HepG2 (cell line): ENCODE data around the gene PHKB. TPM values are rescaled to one million over a fixed set of nuclear protein-coding genes. Genes with fewer than 3 reads are reported as not detected.

ENCODE experiments used
- ATAC-seq: fragments of 200-7000 bp; cut with Tn5 transposase; 3 replicates; pipeline ENCODE4 v1.9.1; 2020; ENCODE audit warnings: mild to moderate bottlenecking, moderate library complexity
- BruUV-seq: library from RNA; stranded (reverse); fragments of 400-500 nt; replicated peaks from 2 replicates; lab custom pipeline; 2021; lab: Mats Ljungman, UMichigan
- CTCF ChIA-PET: fragments of 300-600 bp; formaldehyde crosslinking; extraction: SDS; loops from one replicate; lab custom pipeline; 2021; ENCODE audit warnings: low total read pairs, inconsistent platforms, low intra/inter-chr PET ratio; lab: Yijun Ruan, JAX
- POLR2A ChIA-PET: fragments of 350-600 bp; sonication (Branson Sonifier 250); formaldehyde crosslinking; loops from one replicate; lab custom pipeline; 2020; ENCODE audit warnings: antibody characterized with exemption, inconsistent platforms; lab: Yijun Ruan, JAX
- DNase-seq: peaks from one replicate; pipeline ENCODE4 v3.0.0-alpha.2; 2015; ENCODE audit warnings: low spot score
- FAIRE-seq: peaks from 3 replicates; lab custom pipeline; 2011; peaks lifted over from hg19 to GRCh38; lab: Jason Lieb, UNC
- H2AFZ ChIP-seq: one replicate; pipeline ENCODE4 v1.6.1; 2011; ENCODE audit warnings: low read length, inconsistent platforms
- H3K27ac ChIP-seq: fragments of 300-600 bp; 3 replicates; pipeline ENCODE4 v1.8.0; 2011; ENCODE audit warnings: mixed run types, mild to moderate bottlenecking, mixed read lengths, low read length, inconsistent platforms; ENCODE audit not compliant: insufficient read depth; ENCODE audit errors: extremely low read length
- H3K27me3 ChIP-seq, 2 experiments: fragments of 200-600 bp in 1 of 2; 2 replicates in 1 of 2; 3 replicates in 1 of 2; pipeline versions ENCODE4 v1.6.0 to v1.8.0; 2011; ENCODE audit warnings: low read length in 2 of 2, mild to moderate bottlenecking in 2 of 2, moderate library complexity in 2 of 2, inconsistent platforms in 1 of 2; ENCODE audit not compliant: insufficient read depth in 2 of 2, control insufficient read depth in 1 of 2
- H3K36me3 ChIP-seq, 2 experiments: fragments of 200-600 bp in 1 of 2; replicated peaks in 1 of 2; 2 replicates in 1 of 2; 3 replicates in 1 of 2; pipeline versions ENCODE4 v1.5.1 to v1.8.0; 2011; ENCODE audit warnings: low read length in 2 of 2, inconsistent platforms in 1 of 2; ENCODE audit not compliant: insufficient read depth in 2 of 2, control insufficient read depth in 1 of 2
- H3K4me1 ChIP-seq: 2 replicates; pipeline ENCODE4 v1.5.1; 2012; ENCODE audit warnings: low read length, inconsistent platforms; ENCODE audit not compliant: insufficient read depth
- H3K4me2 ChIP-seq: 2 replicates; pipeline ENCODE4 v1.6.0; 2011; ENCODE audit warnings: low read depth, low read length, inconsistent platforms
- H3K4me3 ChIP-seq, 3 experiments: fragments of 200-600 bp in 1 of 3; sonication (generic), shearing (Covaris generic) in 1 of 3; replicated peaks in 1 of 3; 2 replicates each; pipeline ENCODE4 v1.5.1; 2011 to 2016; ENCODE audit warnings: low read length in 3 of 3, inconsistent platforms in 2 of 3, low read depth in 2 of 3, mild to moderate bottlenecking in 2 of 3, control low read depth in 1 of 3, mixed read lengths in 1 of 3; ENCODE audit not compliant: insufficient read depth in 1 of 3
- H3K79me2 ChIP-seq: one replicate; pipeline ENCODE4 v1.6.1; 2011; ENCODE audit warnings: low read length, inconsistent platforms; ENCODE audit not compliant: insufficient read depth
- H3K9ac ChIP-seq: 2 replicates; pipeline ENCODE4 v1.6.0; 2011; ENCODE audit warnings: mild to moderate bottlenecking, low read depth, low read length, inconsistent platforms; ENCODE audit not compliant: insufficient read depth
- H3K9me3 ChIP-seq: 2 replicates; pipeline ENCODE4 v1.5.1; 2012; ENCODE audit warnings: mild to moderate bottlenecking, low read length
- H4K20me1 ChIP-seq: 2 replicates; pipeline ENCODE4 v1.6.0; 2011; ENCODE audit warnings: inconsistent platforms, mild to moderate bottlenecking, low read length, moderate library complexity; ENCODE audit not compliant: insufficient read depth
- BRCA1 ChIP-seq: sonication (generic); formaldehyde crosslinking; IDR thresholded peaks from 2 replicates; pipeline ENCODE4 v1.4.0; 2020; ENCODE audit warnings: missing genetic modification reagents
- CBFB ChIP-seq: sonication (generic); formaldehyde crosslinking; IDR thresholded peaks from 2 replicates; pipeline ENCODE4 v1.4.0; 2020; ENCODE audit warnings: missing genetic modification reagents
- GTF2F1 ChIP-seq: fragments of 150-350 bp; IDR thresholded peaks from 2 replicates; pipeline ENCODE4 v1.6.1; 2014; ENCODE audit warnings: low read length
- ISX ChIP-seq: sonication (generic); formaldehyde crosslinking; conservative IDR thresholded peaks from 2 replicates; pipeline ENCODE4 v1.5.0; 2020; ENCODE audit warnings: missing genetic modification reagents
- MAFK ChIP-seq, 2 experiments: IDR thresholded peaks in 1 of 2; conservative IDR thresholded peaks in 1 of 2; 2 replicates each; pipeline ENCODE4 v1.6.1; 2011; ENCODE audit warnings: improper control_type of control experiment in 2 of 2, low read length in 2 of 2
- MEF2D ChIP-seq: sonication (generic); formaldehyde crosslinking; IDR thresholded peaks from 2 replicates; pipeline ENCODE4 v1.5.1; 2020; ENCODE audit warnings: mild to moderate bottlenecking, missing genetic modification reagents
- NFIB ChIP-seq: sonication (generic); formaldehyde crosslinking; IDR thresholded peaks from 2 replicates; pipeline ENCODE4 v1.9.0; 2021; ENCODE audit warnings: missing genetic modification reagents, mild to moderate bottlenecking, borderline replicate concordance
- POLR2AphosphoS2 ChIP-seq: IDR thresholded peaks from 2 replicates; pipeline ENCODE4 v1.6.1; 2011; ENCODE audit warnings: low read depth, low read length, improper control_type of control experiment
- SMC3 ChIP-seq: IDR thresholded peaks from 2 replicates; pipeline ENCODE4 v1.6.1; 2011; ENCODE audit warnings: low read length, improper control_type of control experiment
- SNAPC2 ChIP-seq: sonication (generic); formaldehyde crosslinking; IDR thresholded peaks from 2 replicates; pipeline ENCODE4 v1.8.1; 2022; ENCODE audit warnings: mild to moderate bottlenecking, missing genetic modification reagents
- TGIF2 ChIP-seq: IDR thresholded peaks from 2 replicates; pipeline ENCODE4 v1.6.1; 2016; ENCODE audit warnings: control low read depth, missing compliant biosample characterization
- ZFYVE20 ChIP-seq: sonication (generic); formaldehyde crosslinking; IDR thresholded peaks from 2 replicates; pipeline ENCODE4 v1.8.0; 2023; ENCODE audit warnings: low read depth, mild to moderate bottlenecking, moderate library complexity, missing genetic modification reagents, borderline replicate concordance
- ZNF10 ChIP-seq: sonication (generic); formaldehyde crosslinking; IDR thresholded peaks from 2 replicates; pipeline ENCODE4 v1.4.0; 2020; ENCODE audit warnings: mild to moderate bottlenecking, low read depth, missing genetic modification reagents, borderline replicate concordance
- ZNF124 ChIP-seq: sonication (generic); formaldehyde crosslinking; IDR thresholded peaks from 2 replicates; pipeline ENCODE4 v1.4.0; 2020; ENCODE audit warnings: missing genetic modification reagents
- ZNF205 ChIP-seq: IDR thresholded peaks from 2 replicates; pipeline ENCODE4 v1.6.1; 2018; ENCODE audit warnings: missing biosample characterization, missing genetic modification reagents
- ZNF777 ChIP-seq: sonication (generic); formaldehyde crosslinking; IDR thresholded peaks from 2 replicates; pipeline ENCODE4 v1.4.0; 2020; ENCODE audit warnings: missing genetic modification reagents
- in situ Hi-C: cut with HindIII; loops from 2 replicates; pipeline ENCODE4 v1.10.0; 2017; ENCODE audit warnings: low pct_unique_long_range_greater_than_20kb; ENCODE audit not compliant: extremely low pct_ligation_motif_present
- intact Hi-C: fragments of 100-400 bp; cut with micrococcal nuclease; formaldehyde crosslinking; loops from one replicate; pipeline ENCODE4 v1.10.0; 2022; ENCODE audit not compliant: unreplicated experiment
- polyA plus RNA-seq, 8 experiments: library from polyadenylated mRNA; depleted of rRNA in 3 of 8; stranded (reverse) in 7 of 8; unstranded in 1 of 8; fragments of >200 nt; fragmentation: Illumina TruSeq in 4 of 8; extraction: Trizol in 4 of 8; gene quantifications; 2 replicates each; pipeline versions ENCODE4 v1.2.1 to v1.2.3, GENCODE V29; 2011 to 2016; ENCODE audit warnings: low read depth in 4 of 8, missing spikeins in 1 of 8, mixed read lengths in 1 of 8; ENCODE audit not compliant: insufficient read depth in 1 of 8
- total RNA-seq, 5 experiments: library from RNA; depleted of rRNA; stranded (reverse); fragments of >200 nt; fragmentation: Illumina TruSeq; extraction: Trizol; gene quantifications; 2 replicates each; pipeline ENCODE4 v1.2.3, GENCODE V29; 2016; ENCODE audit warnings: low read depth in 1 of 5
- TF ChIP-seq, protein P1 (sequence below): sonication (generic); formaldehyde crosslinking; IDR thresholded peaks from 2 replicates; pipeline ENCODE4 v1.5.1; 2020; ENCODE audit warnings: missing genetic modification reagents, mild to moderate bottlenecking, borderline replicate concordance
- TF ChIP-seq, protein P2 (sequence below): IDR thresholded peaks from 2 replicates; pipeline ENCODE4 v1.6.1; 2016
- TF ChIP-seq, protein P3 (sequence below), 2 experiments: sonication (generic) in 1 of 2; formaldehyde crosslinking in 1 of 2; IDR thresholded peaks; 2 replicates each; pipeline versions ENCODE4 v1.4.0 to v1.6.1; 2016 to 2020; ENCODE audit warnings: borderline replicate concordance in 1 of 2, low read depth in 1 of 2, mild to moderate bottlenecking in 1 of 2, missing genetic modification reagents in 1 of 2

Gene PHKB
- total and polyA plus RNA-seq, 2 of the 13 experiments (the other 11 are each of a cell fraction or from before 2014, with no cell fraction given), result 66.0 to 80.8 TPM

DNA sequence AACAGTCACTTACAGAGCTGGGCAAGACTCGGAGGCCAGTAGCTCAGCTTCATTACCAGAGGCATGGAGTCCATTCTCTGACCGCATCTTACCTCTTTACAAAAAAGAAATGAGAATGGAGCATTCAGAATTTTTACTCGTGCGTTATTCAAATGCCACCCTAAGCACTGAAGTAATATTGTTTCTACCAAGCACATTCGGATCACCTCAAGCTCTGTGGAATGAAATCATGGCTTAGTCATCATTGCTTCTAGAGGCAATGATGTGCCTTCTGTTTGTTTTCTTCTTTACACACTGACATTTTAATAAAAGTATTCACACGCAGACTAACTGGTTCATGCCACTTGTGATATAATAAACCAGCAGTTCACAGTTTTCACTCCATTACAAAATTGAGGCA is 206.8 kb downstream of the PHKB start (continued):
- TF ChIP-seq ZNF777 (CRISPR knock-in tag), result no peak
- TF ChIP-seq SMC3, result no peak
- no peak for TF ChIP-seq ISX (CRISPR knock-in tag)
- TF ChIP-seq POLR2AphosphoS2, result no peak
- no peak for TF ChIP-seq ZNF205
- TF ChIP-seq NFIB (CRISPR knock-in tag), result no peak
- no peak for TF ChIP-seq GTF2F1
- no peak for TF ChIP-seq MEF2D (CRISPR knock-in tag)
- no peak for TF ChIP-seq ZNF124

DNA sequence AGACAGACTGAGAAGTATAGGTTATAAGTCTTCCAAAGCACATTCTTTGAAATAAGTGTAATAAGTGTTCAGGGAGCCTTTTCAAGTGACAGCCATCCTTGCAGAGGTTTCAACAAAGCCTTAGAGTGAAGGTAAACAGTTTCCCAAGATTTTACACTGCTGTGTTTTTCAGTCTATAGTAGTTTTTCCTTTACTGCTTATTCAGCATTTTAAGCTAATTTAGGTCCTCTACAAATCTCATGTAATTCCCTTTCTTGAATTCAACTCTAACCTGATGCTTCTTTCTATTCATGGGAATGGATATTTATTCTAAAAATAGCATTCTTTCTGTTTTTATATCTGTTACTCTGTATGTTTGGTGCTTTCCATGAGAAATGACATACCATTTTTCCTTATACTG is 211.3 kb downstream of the PHKB start:
- no peak overlapping the region for H3K4me2 ChIP-seq
- peaks cover 13% of the 10 kb centered on the region for H3K4me1 ChIP-seq
- no peak overlapping the region for H3K27ac ChIP-seq
- BruUV-seq, result no TSS peak
- H3K27me3 ChIP-seq, result no peaks in the 10 kb centered on the region
- in situ Hi-C loops (no loop called here), intact Hi-C loops (no loop called here)
- POLR2A ChIA-PET, result no interaction called here
- peaks cover 13 to 30% of the 10 kb centered on the region in 2 experiments for H3K36me3 ChIP-seq
- no peak overlapping the region for H3K9ac ChIP-seq
- DNase-seq, result no peak
- H3K4me3 ChIP-seq, result no peak overlapping the region
- no peaks in the 10 kb centered on the region for H3K79me2 ChIP-seq
- FAIRE-seq, result no peak
- CTCF ChIA-PET, result no interaction called here
- no peak overlapping the region for H2AFZ ChIP-seq
- H4K20me1 ChIP-seq, result no peaks in the 10 kb centered on the region
- ATAC-seq, result no peak
- H3K9me3 ChIP-seq, result no peaks in the 10 kb centered on the region
- TF ChIP-seq MAFK (conservative IDR thresholded peaks at IDR 0.05 in 1 of 2, IDR thresholded peaks at IDR 0.05 in 1 of 2; ENCODE audit: low read length in 2 of 2) (peak; percentile 96 to 98), CBFB (CRISPR knock-in tag) (no peak), ZNF10 (CRISPR knock-in tag) (no peak), SNAPC2 (CRISPR knock-in tag) (no peak), ZFYVE20 (CRISPR knock-in tag) (no peak), BRCA1 (CRISPR knock-in tag) (no peak), TGIF2 (CRISPR knock-in tag) (no peak)
- TF ChIP-seq, protein P1, sequence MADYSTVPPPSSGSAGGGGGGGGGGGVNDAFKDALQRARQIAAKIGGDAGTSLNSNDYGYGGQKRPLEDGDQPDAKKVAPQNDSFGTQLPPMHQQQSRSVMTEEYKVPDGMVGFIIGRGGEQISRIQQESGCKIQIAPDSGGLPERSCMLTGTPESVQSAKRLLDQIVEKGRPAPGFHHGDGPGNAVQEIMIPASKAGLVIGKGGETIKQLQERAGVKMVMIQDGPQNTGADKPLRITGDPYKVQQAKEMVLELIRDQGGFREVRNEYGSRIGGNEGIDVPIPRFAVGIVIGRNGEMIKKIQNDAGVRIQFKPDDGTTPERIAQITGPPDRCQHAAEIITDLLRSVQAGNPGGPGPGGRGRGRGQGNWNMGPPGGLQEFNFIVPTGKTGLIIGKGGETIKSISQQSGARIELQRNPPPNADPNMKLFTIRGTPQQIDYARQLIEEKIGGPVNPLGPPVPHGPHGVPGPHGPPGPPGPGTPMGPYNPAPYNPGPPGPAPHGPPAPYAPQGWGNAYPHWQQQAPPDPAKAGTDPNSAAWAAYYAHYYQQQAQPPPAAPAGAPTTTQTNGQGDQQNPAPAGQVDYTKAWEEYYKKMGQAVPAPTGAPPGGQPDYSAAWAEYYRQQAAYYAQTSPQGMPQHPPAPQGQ (CRISPR knock-in tag), result no peak
- TF ChIP-seq, protein P2, sequence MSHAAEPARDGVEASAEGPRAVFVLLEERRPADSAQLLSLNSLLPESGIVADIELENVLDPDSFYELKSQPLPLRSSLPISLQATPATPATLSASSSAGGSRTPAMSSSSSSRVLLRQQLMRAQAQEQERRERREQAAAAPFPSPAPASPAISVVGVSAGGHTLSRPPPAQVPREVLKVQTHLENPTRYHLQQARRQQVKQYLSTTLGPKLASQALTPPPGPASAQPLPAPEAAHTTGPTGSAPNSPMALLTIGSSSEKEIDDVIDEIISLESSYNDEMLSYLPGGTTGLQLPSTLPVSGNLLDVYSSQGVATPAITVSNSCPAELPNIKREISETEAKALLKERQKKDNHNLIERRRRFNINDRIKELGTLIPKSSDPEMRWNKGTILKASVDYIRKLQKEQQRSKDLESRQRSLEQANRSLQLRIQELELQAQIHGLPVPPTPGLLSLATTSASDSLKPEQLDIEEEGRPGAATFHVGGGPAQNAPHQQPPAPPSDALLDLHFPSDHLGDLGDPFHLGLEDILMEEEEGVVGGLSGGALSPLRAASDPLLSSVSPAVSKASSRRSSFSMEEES, result no peak
- TF ChIP-seq, protein P3, sequence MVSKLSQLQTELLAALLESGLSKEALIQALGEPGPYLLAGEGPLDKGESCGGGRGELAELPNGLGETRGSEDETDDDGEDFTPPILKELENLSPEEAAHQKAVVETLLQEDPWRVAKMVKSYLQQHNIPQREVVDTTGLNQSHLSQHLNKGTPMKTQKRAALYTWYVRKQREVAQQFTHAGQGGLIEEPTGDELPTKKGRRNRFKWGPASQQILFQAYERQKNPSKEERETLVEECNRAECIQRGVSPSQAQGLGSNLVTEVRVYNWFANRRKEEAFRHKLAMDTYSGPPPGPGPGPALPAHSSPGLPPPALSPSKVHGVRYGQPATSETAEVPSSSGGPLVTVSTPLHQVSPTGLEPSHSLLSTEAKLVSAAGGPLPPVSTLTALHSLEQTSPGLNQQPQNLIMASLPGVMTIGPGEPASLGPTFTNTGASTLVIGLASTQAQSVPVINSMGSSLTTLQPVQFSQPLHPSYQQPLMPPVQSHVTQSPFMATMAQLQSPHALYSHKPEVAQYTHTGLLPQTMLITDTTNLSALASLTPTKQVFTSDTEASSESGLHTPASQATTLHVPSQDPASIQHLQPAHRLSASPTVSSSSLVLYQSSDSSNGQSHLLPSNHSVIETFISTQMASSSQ (IDR thresholded peaks at IDR 0.05; ENCODE audit: low read depth), result no peak
- TF ChIP-seq, protein P3 (CRISPR knock-in tag; IDR thresholded peaks at IDR 0.05; ENCODE audit: borderline replicate concordance), result no peak
